SU-DHL-6 (cell line): ENCODE data around the gene CBFB.

ENCODE experiments used
- H2AFZ ChIP-seq: fragments of 200-600 bp; sonication (generic); 2 replicates; pipeline ENCODE4 v1.6.1; 2014; ENCODE audit warnings: low read depth, mild to moderate bottlenecking, moderate library complexity, mixed read lengths, antibody characterized with exemption, low read length; ENCODE audit not compliant: severe bottlenecking
- H3F3A ChIP-seq: fragments of 200-600 bp; shearing (Covaris generic); 2 replicates; pipeline ENCODE4 v1.6.0; 2016; ENCODE audit warnings: antibody characterized with exemption, mild to moderate bottlenecking; ENCODE audit not compliant: insufficient read depth
- H3K27ac ChIP-seq: fragments of 200-600 bp; sonication (generic); 2 replicates; pipeline ENCODE4 v1.5.1; 2016; ENCODE audit warnings: low read depth, mild to moderate bottlenecking, low read length, moderate library complexity, mixed read lengths
- H3K27me3 ChIP-seq: fragments of 200-600 bp; sonication (generic), shearing (Covaris generic); 2 replicates; pipeline ENCODE4 v1.6.0; 2014; ENCODE audit warnings: mild to moderate bottlenecking, low read length
- H3K36me3 ChIP-seq: fragments of 200-600 bp; sonication (generic); 2 replicates; pipeline ENCODE4 v1.6.1; 2014; ENCODE audit warnings: mild to moderate bottlenecking, low read length, mixed read lengths
- H3K4me2 ChIP-seq: fragments of 300-600, 200-600 bp; shearing (Covaris generic), sonication (generic); 2 replicates; pipeline ENCODE4 v1.6.0; 2014; ENCODE audit warnings: low read length, low read depth, mild to moderate bottlenecking; ENCODE audit not compliant: poor library complexity, severe bottlenecking
- H3K4me3 ChIP-seq: fragments of 200-600 bp; sonication (generic); 2 replicates; pipeline ENCODE4 v1.5.1; 2014; ENCODE audit warnings: antibody characterized with exemption, low read length, mild to moderate bottlenecking, mixed read lengths; ENCODE audit not compliant: insufficient read depth, poor library complexity, severe bottlenecking
- H3K79me2 ChIP-seq: fragments of 200-600 bp; sonication (generic); 2 replicates; pipeline ENCODE4 v1.6.1; 2014; ENCODE audit warnings: mild to moderate bottlenecking, low read length, moderate library complexity; ENCODE audit not compliant: insufficient read depth
- H3K9ac ChIP-seq: fragments of 200-600 bp; sonication (generic); 2 replicates; pipeline ENCODE4 v1.7.0; 2014; ENCODE audit warnings: mild to moderate bottlenecking, low read length
- H3K9me2 ChIP-seq: fragments of 200-600 bp; sonication (generic); replicated peaks from 2 replicates; pipeline ENCODE4 v1.6.1; 2014; ENCODE audit warnings: low read length; ENCODE audit not compliant: insufficient read depth
- H3K9me3 ChIP-seq: fragments of 200-600 bp; sonication (generic); 2 replicates; pipeline ENCODE4 v1.6.1; 2014; ENCODE audit warnings: low read length, mixed read lengths; ENCODE audit not compliant: insufficient read depth
- H4K20me1 ChIP-seq: fragments of 200-600 bp; sonication (generic); 2 replicates; pipeline ENCODE4 v1.6.1; 2014; ENCODE audit warnings: low read depth, mild to moderate bottlenecking, antibody characterized with exemption, low read length, moderate library complexity, mixed read lengths
- CTCF ChIP-seq: fragments of 200-600 bp; sonication (generic); IDR thresholded peaks from one replicate; pipeline ENCODE4 v1.5.1; 2017; ENCODE audit warnings: antibody characterized with exemption, mild to moderate bottlenecking, low read length, moderate library complexity; ENCODE audit not compliant: insufficient read depth, poor library complexity, severe bottlenecking
- EZH2phosphoT487 ChIP-seq: fragments of 200-600 bp; sonication (generic), shearing (Covaris generic); conservative IDR thresholded peaks from 2 replicates; pipeline ENCODE4 v1.6.1; 2018; ENCODE audit warnings: mild to moderate bottlenecking, antibody characterized with exemption, low read length, moderate library complexity, mixed read lengths

Gene CBFB

GRCh38 chr16:67086822-67087221 is 57.9 kb downstream of the CBFB start:
- TF ChIP-seq CTCF, result no peak
- TF ChIP-seq EZH2phosphoT487, result no peak
- Histone ChIP-seq H3F3A (peaks cover 18% of the 10 kb centered on the region; the same call in 1 of the 2 replicates), H3K9me2 (no peaks in the 10 kb centered on the region), H3K79me2 (peaks cover 11% of the 10 kb centered on the region; the same call in 1 of the 2 replicates), H3K27ac (no peak overlapping the region), H4K20me1 (no peaks in the 10 kb centered on the region), H3K9me3 (no peaks in the 10 kb centered on the region), H3K9ac (no peak overlapping the region), H3K4me2 (no peak overlapping the region), H3K4me3 (no peak overlapping the region), H2AFZ (no peak overlapping the region), H3K36me3 (peaks cover 13% of the 10 kb centered on the region; the same call in 1 of the 2 replicates), H3K27me3 (no peaks in the 10 kb centered on the region)

- Histone ChIP-seq H4K20me1 (no peaks in the 10 kb centered on the region), H3K27me3 (no peaks in the 10 kb centered on the region), H3K79me2 (peaks cover 11% of the 10 kb centered on the region; the same call in 1 of the 2 replicates), H3K36me3 (peaks cover 13% of the 10 kb centered on the region; the same call in 1 of the 2 replicates), H3K9ac (no peak overlapping the region), H3K27ac (no peak overlapping the region), H3K4me2 (no peak overlapping the region), H2AFZ (no peak overlapping the region), H3K9me2 (no peaks in the 10 kb centered on the region), H3F3A (peaks cover 15% of the 10 kb centered on the region; the same call in 1 of the 2 replicates), H3K9me3 (no peaks in the 10 kb centered on the region), H3K4me3 (no peak overlapping the region)
- TF ChIP-seq CTCF (no peak), EZH2phosphoT487 (no peak)
Observed at GRCh38 chr16:67087291-67087690, 58.3 kb downstream of the CBFB start.

GRCh38 chr16:67087803-67088202 is 58.9 kb downstream of the CBFB start:
- Histone ChIP-seq H3K9me3 (no peaks in the 10 kb centered on the region), H3K27me3 (no peaks in the 10 kb centered on the region), H3K79me2 (peaks cover 11% of the 10 kb centered on the region; the same call in 1 of the 2 replicates), H2AFZ (no peak overlapping the region), H3K4me2 (no peak overlapping the region), H3K9ac (no peak overlapping the region), H3K4me3 (no peak overlapping the region), H3K9me2 (no peaks in the 10 kb centered on the region), H3K27ac (no peak overlapping the region), H4K20me1 (no peaks in the 10 kb centered on the region), H3F3A (peaks cover 10% of the 10 kb centered on the region; the same call in 1 of the 2 replicates), H3K36me3 (peaks cover 13% of the 10 kb centered on the region; the same call in 1 of the 2 replicates)
- TF ChIP-seq CTCF, result no peak
- no peak for TF ChIP-seq EZH2phosphoT487
